Nephron progenitor cell (in vitro differentiated cells): ENCODE results near the gene FLNC.

Experiments used
- DNase-seq: peaks from one replicate; pipeline ENCODE4 v3.0.0; 2021
- H3K27ac Mint-ChIP-seq: 2 replicates; pipeline ENCODE4 v1.8.0; 2021; ENCODE audit warnings: mild to moderate bottlenecking, moderate library complexity, mixed read lengths
- H3K27me3 Mint-ChIP-seq: 2 replicates; pipeline ENCODE4 v1.8.0; 2021; ENCODE audit warnings: mild to moderate bottlenecking, low read depth, mixed read lengths; ENCODE audit not compliant: poor library complexity
- H3K36me3 Mint-ChIP-seq: 2 replicates; pipeline ENCODE4 v1.8.0; 2021; ENCODE audit warnings: low read depth, mixed read lengths
- H3K4me1 Mint-ChIP-seq: 2 replicates; pipeline ENCODE4 v1.8.0; 2021; ENCODE audit warnings: mixed read lengths
- H3K4me3 Mint-ChIP-seq: 2 replicates; pipeline ENCODE4 v1.8.0; 2021; ENCODE audit warnings: mild to moderate bottlenecking, moderate library complexity, mixed read lengths
- H3K9me3 Mint-ChIP-seq: 2 replicates; pipeline ENCODE4 v1.8.0; 2021; ENCODE audit warnings: mild to moderate bottlenecking, moderate library complexity, mixed read lengths
- TF ChIP-seq, protein P1 (sequence below): fragments of 200-600 bp; sonication (generic); IDR thresholded peaks from 2 replicates; pipeline ENCODE4 v1.5.0; 2021; ENCODE audit warnings: antibody characterized with exemption

The FLNC gene

GRCh38 chr7:128853799-128854198, 23.6 kb downstream of the FLNC start:
- Mint-ChIP-seq H3K9me3 (no peaks in the 10 kb centered on the region), H3K4me3 (no peak overlapping the region), H3K27me3 (peaks cover 3% of the 10 kb centered on the region), H3K27ac (no peak overlapping the region), H3K36me3 (no peaks in the 10 kb centered on the region), H3K4me1 (no peaks in the 10 kb centered on the region)
- TF ChIP-seq, protein P1, sequence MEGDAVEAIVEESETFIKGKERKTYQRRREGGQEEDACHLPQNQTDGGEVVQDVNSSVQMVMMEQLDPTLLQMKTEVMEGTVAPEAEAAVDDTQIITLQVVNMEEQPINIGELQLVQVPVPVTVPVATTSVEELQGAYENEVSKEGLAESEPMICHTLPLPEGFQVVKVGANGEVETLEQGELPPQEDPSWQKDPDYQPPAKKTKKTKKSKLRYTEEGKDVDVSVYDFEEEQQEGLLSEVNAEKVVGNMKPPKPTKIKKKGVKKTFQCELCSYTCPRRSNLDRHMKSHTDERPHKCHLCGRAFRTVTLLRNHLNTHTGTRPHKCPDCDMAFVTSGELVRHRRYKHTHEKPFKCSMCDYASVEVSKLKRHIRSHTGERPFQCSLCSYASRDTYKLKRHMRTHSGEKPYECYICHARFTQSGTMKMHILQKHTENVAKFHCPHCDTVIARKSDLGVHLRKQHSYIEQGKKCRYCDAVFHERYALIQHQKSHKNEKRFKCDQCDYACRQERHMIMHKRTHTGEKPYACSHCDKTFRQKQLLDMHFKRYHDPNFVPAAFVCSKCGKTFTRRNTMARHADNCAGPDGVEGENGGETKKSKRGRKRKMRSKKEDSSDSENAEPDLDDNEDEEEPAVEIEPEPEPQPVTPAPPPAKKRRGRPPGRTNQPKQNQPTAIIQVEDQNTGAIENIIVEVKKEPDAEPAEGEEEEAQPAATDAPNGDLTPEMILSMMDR = no peak
- DNase-seq = no peak

DNA sequence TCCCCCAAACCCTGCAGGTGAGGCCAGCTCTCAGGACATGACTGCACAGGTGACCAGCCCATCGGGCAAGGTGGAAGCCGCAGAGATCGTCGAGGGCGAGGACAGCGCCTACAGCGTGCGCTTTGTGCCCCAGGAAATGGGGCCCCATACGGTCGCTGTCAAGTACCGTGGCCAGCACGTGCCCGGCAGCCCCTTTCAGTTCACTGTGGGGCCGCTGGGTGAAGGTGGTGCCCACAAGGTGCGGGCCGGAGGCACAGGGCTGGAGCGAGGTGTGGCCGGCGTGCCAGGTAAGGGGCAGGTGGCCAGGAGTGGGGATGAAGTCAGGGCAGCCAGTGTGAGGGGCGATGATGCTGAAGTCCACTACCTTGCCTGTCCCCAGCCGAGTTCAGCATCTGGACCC, 24.2 kb downstream of the FLNC start:
- H3K4me1 Mint-ChIP-seq = peaks cover 4% of the 10 kb centered on the region
- H3K27ac Mint-ChIP-seq = no peak overlapping the region
- TF ChIP-seq, protein P1 = no peak
- no peak overlapping the region for H3K4me3 Mint-ChIP-seq
- no peaks in the 10 kb centered on the region for H3K36me3 Mint-ChIP-seq
- peaks cover 3% of the 10 kb centered on the region for H3K27me3 Mint-ChIP-seq
- DNase-seq = no peak
- no peaks in the 10 kb centered on the region for H3K9me3 Mint-ChIP-seq

DNA sequence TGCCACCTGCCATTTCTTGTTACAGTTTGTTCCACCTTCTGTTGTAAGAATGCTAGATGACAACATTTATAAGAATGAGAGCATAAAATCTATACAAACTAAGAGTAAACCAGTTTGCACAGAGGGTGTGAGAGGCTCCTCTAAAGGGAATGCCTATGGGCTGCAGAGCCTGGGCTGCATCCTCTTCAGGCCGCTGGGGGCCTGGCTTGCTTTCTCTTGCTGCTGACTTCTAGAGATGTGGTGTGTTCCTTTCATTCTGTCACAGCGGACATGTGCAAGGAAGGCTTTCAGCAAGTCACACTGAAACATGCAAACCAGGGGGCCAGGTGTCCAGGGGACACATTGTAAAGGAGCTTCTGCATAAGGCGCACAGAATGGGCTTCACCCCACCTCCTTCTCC, 25.4 kb downstream of the FLNC start:
- Mint-ChIP-seq H3K36me3 (no peaks in the 10 kb centered on the region), H3K9me3 (no peaks in the 10 kb centered on the region), H3K27me3 (peaks cover 6% of the 10 kb centered on the region), H3K4me3 (no peak overlapping the region), H3K4me1 (peaks cover 15% of the 10 kb centered on the region), H3K27ac (no peak overlapping the region)
- DNase-seq = no peak
- TF ChIP-seq, protein P1 = no peak

DNA sequence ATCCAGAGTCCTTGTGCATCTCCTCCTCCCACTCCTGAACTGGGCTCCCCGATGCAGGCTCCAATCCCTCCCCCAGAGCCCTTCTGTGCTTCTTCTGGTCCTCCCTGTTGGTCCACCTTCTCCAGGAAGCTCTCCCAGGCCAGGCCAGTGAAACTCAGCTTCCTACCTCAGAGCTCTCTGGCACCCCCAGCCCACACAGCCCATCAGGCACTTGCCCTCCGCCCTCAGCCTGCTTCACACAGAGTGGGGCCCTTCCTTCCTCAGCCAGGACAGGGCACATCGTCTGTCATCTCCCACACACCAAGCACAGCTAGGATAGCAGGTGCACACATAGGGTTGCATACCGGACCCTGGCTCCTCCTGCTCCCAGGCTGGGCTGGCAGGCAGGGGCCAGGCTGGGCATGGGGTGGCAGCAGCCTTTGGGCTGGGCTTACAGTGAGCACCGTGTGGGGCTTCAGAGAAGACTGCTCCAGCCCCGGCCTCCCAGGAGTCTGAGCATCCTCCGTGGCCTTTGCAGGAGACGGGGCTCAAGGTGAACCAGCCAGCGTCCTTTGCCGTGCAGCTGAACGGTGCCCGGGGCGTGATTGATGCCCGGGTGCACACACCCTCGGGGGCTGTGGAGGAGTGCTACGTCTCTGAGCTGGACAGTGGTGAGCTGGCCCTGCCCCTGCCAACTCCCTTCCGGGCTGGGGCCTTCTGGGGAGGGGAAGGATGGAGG, 26.0 kb downstream of the FLNC start:
- Mint-ChIP-seq H3K4me3 (no peak overlapping the region), H3K36me3 (no peaks in the 10 kb centered on the region), H3K9me3 (no peaks in the 10 kb centered on the region), H3K27ac (no peak overlapping the region), H3K4me1 (peaks cover 21% of the 10 kb centered on the region), H3K27me3 (peaks cover 6% of the 10 kb centered on the region)
- DNase-seq = no peak
- TF ChIP-seq, protein P1 = no peak

- no peaks in the 10 kb centered on the region for H3K36me3 Mint-ChIP-seq
- H3K9me3 Mint-ChIP-seq = no peaks in the 10 kb centered on the region
- TF ChIP-seq, protein P1 = no peak
- peak overlapping the region; percentile 81 for H3K27ac Mint-ChIP-seq
- DNase-seq = no peak
- peaks cover 10% of the 10 kb centered on the region for H3K27me3 Mint-ChIP-seq
- peaks cover 36% of the 10 kb centered on the region for H3K4me1 Mint-ChIP-seq
- no peak overlapping the region for H3K4me3 Mint-ChIP-seq
These were observed 28.4 kb downstream of the FLNC start for GRCh38 chr7:128858380-128859231.
